Natural killer cell treated with Interleukin-12 subunit alpha and Interleukin-12 subunit beta and Interleukin-15 and Interleukin-18, amount 100 ng/mL, for 72 hours (primary cell): ENCODE results near the gene TUB. TPM values are rescaled to one million over a fixed set of nuclear protein-coding genes. Genes with fewer than 3 reads are reported as not detected.

Experiments used
- ATAC-seq, 2 donors: fragments of 150-1000 bp; cut with Tn5 transposase in 1 of 2; sonication (Bioruptor Pico), chemical (Tn5 transposase) in 1 of 2; 2 replicates each; pipeline ENCODE4 v1.10.0; 2021
- DNase-seq: peaks from one replicate; pipeline ENCODE4 v3.0.0; 2022; ENCODE audit warnings: low spot score
- H3K27ac Mint-ChIP-seq, 2 donors: 1 replicate in 1 of 2; 2 replicates in 1 of 2; pipeline ENCODE4 v1.8.0; 2022; ENCODE audit warnings: mixed read lengths in 2 of 2, mild to moderate bottlenecking in 1 of 2, moderate library complexity in 1 of 2
- H3K27me3 Mint-ChIP-seq, 2 donors: 1 replicate in 1 of 2; 2 replicates in 1 of 2; pipeline ENCODE4 v1.8.0; 2022; ENCODE audit warnings: mixed read lengths in 2 of 2
- H3K36me3 Mint-ChIP-seq: one replicate; pipeline ENCODE4 v1.8.0; 2022; ENCODE audit warnings: mixed read lengths
- H3K4me1 Mint-ChIP-seq, 2 donors: 1 replicate in 1 of 2; 2 replicates in 1 of 2; pipeline ENCODE4 v1.8.0; 2022; ENCODE audit warnings: low read depth in 2 of 2, mixed read lengths in 2 of 2, mild to moderate bottlenecking in 1 of 2
- H3K4me3 Mint-ChIP-seq: one replicate; pipeline ENCODE4 v1.8.0; 2022; ENCODE audit warnings: mixed read lengths
- H3K9me3 Mint-ChIP-seq: 2 replicates; pipeline ENCODE4 v1.8.0; 2022; ENCODE audit warnings: mixed read lengths
- total RNA-seq, 2 donors: library from RNA; stranded (reverse); gene quantifications; one replicate each; pipeline ENCODE4 v1.2.3, GENCODE V29; 2022

TUB gene
- total RNA-seq, 2 donors from 2014 or later: not detected

- no peak overlapping the region for H3K4me3 Mint-ChIP-seq
- no peaks in the 10 kb centered on the region for H3K9me3 Mint-ChIP-seq
- DNase-seq (no peak), ATAC-seq (no peak)
- no peaks in the 10 kb centered on the region for H3K36me3 Mint-ChIP-seq
- H3K4me1 Mint-ChIP-seq: no peaks in the 10 kb centered on the region
- no peak overlapping the region for H3K27ac Mint-ChIP-seq
- peaks cover 11 to 18% of the 10 kb centered on the region in 2 donors for H3K27me3 Mint-ChIP-seq
Observed at GRCh38 chr11:8038811-8039529, 42.0 kb upstream of the TUB start.

GRCh38 chr11:8039530-8040260, 41.3 kb upstream of the TUB start:
- Mint-ChIP-seq H3K36me3 (no peaks in the 10 kb centered on the region), H3K4me1 (no peaks in the 10 kb centered on the region), H3K27me3 (peaks cover 14 to 25% of the 10 kb centered on the region in 2 donors), H3K9me3 (no peaks in the 10 kb centered on the region), H3K27ac (no peak overlapping the region), H3K4me3 (no peak overlapping the region)
- no peak for DNase-seq
- ATAC-seq: no peak

- no peak overlapping the region for H3K4me3 Mint-ChIP-seq
- H3K27ac Mint-ChIP-seq: no peak overlapping the region
- no peaks in the 10 kb centered on the region for H3K9me3 Mint-ChIP-seq
- DNase-seq (no peak), ATAC-seq (no peak)
- no peaks in the 10 kb centered on the region for H3K4me1 Mint-ChIP-seq
- no peaks in the 10 kb centered on the region for H3K36me3 Mint-ChIP-seq
- peaks cover 18 to 25% of the 10 kb centered on the region in 2 donors for H3K27me3 Mint-ChIP-seq
Observed at GRCh38 chr11:8040261-8040920, 40.6 kb upstream of the TUB start.

GRCh38 chr11:8040921-8041285, 40.1 kb upstream of the TUB start:
- DNase-seq (no peak), ATAC-seq (no peak)
- peaks cover 18 to 27% of the 10 kb centered on the region in 2 donors for H3K27me3 Mint-ChIP-seq
- no peaks in the 10 kb centered on the region for H3K4me1 Mint-ChIP-seq
- H3K4me3 Mint-ChIP-seq: no peak overlapping the region
- no peaks in the 10 kb centered on the region for H3K36me3 Mint-ChIP-seq
- no peak overlapping the region for H3K27ac Mint-ChIP-seq
- no peaks in the 10 kb centered on the region for H3K9me3 Mint-ChIP-seq

GRCh38 chr11:8041576-8041975, 39.4 kb upstream of the TUB start:
- H3K4me1 Mint-ChIP-seq: no peaks in the 10 kb centered on the region
- H3K4me3 Mint-ChIP-seq: no peak overlapping the region
- DNase-seq (no peak), ATAC-seq (no peak)
- no peak overlapping the region for H3K27ac Mint-ChIP-seq
- peaks cover 21 to 34% of the 10 kb centered on the region in 2 donors for H3K27me3 Mint-ChIP-seq
- no peaks in the 10 kb centered on the region for H3K9me3 Mint-ChIP-seq
- no peaks in the 10 kb centered on the region for H3K36me3 Mint-ChIP-seq

GRCh38 chr11:8043756-8044155, 37.3 kb upstream of the TUB start:
- no peak for ATAC-seq
- Mint-ChIP-seq H3K27me3 (peaks cover 25 to 27% of the 10 kb centered on the region in 2 donors), H3K36me3 (no peaks in the 10 kb centered on the region), H3K4me1 (no peaks in the 10 kb centered on the region), H3K4me3 (no peak overlapping the region), H3K9me3 (no peaks in the 10 kb centered on the region), H3K27ac (no peak overlapping the region)
- DNase-seq: no peak

GRCh38 chr11:8045839-8046238, 35.2 kb upstream of the TUB start:
- no peaks in the 10 kb centered on the region for H3K36me3 Mint-ChIP-seq
- ATAC-seq: no peak
- no peak overlapping the region for H3K27ac Mint-ChIP-seq
- DNase-seq: no peak
- H3K27me3 Mint-ChIP-seq: peaks cover 25 to 37% of the 10 kb centered on the region in 2 donors
- H3K4me3 Mint-ChIP-seq: no peak overlapping the region
- H3K4me1 Mint-ChIP-seq: no peaks in the 10 kb centered on the region
- H3K9me3 Mint-ChIP-seq: no peaks in the 10 kb centered on the region

- ATAC-seq: peak in 1 of 2 donors; percentile 52
- no peaks in the 10 kb centered on the region for H3K9me3 Mint-ChIP-seq
- no peaks in the 10 kb centered on the region for H3K36me3 Mint-ChIP-seq
- no peak overlapping the region for H3K27ac Mint-ChIP-seq
- H3K4me3 Mint-ChIP-seq: no peak overlapping the region
- no peak for DNase-seq
- H3K4me1 Mint-ChIP-seq: no peaks in the 10 kb centered on the region
- peaks cover 19 to 40% of the 10 kb centered on the region in 2 donors for H3K27me3 Mint-ChIP-seq
Observed at GRCh38 chr11:8047382-8047781, 33.6 kb upstream of the TUB start.

- no peak overlapping the region for H3K4me3 Mint-ChIP-seq
- H3K36me3 Mint-ChIP-seq: no peaks in the 10 kb centered on the region
- H3K9me3 Mint-ChIP-seq: no peaks in the 10 kb centered on the region
- H3K27me3 Mint-ChIP-seq: peaks cover 16 to 37% of the 10 kb centered on the region in 2 donors
- H3K4me1 Mint-ChIP-seq: no peaks in the 10 kb centered on the region
- DNase-seq: no peak
- no peak for ATAC-seq
- H3K27ac Mint-ChIP-seq: no peak overlapping the region
Observed at GRCh38 chr11:8049084-8049483, 31.9 kb upstream of the TUB start.

- Mint-ChIP-seq H3K9me3 (no peaks in the 10 kb centered on the region), H3K27ac (no peak overlapping the region), H3K36me3 (no peaks in the 10 kb centered on the region), H3K4me3 (no peak overlapping the region), H3K4me1 (no peaks in the 10 kb centered on the region), H3K27me3 (peaks cover 5 to 24% of the 10 kb centered on the region in 2 donors)
- DNase-seq: no peak
- peak; percentile 22 to 54 for ATAC-seq
Observed at GRCh38 chr11:8055091-8055835, 25.7 kb upstream of the TUB start.

GRCh38 chr11:8055836-8056526, 25.0 kb upstream of the TUB start:
- Mint-ChIP-seq H3K4me1 (no peaks in the 10 kb centered on the region), H3K27ac (no peak overlapping the region), H3K4me3 (no peak overlapping the region), H3K36me3 (no peaks in the 10 kb centered on the region), H3K27me3 (peaks cover 3 to 17% of the 10 kb centered on the region in 2 donors), H3K9me3 (no peaks in the 10 kb centered on the region)
- DNase-seq (no peak), ATAC-seq (peak in 1 of 2 donors; percentile 8)

- no peaks in the 10 kb centered on the region for H3K4me1 Mint-ChIP-seq
- DNase-seq (no peak), ATAC-seq (no peak)
- peaks cover 3 to 7% of the 10 kb centered on the region in 2 donors for H3K27me3 Mint-ChIP-seq
- H3K4me3 Mint-ChIP-seq: no peak overlapping the region
- H3K9me3 Mint-ChIP-seq: no peaks in the 10 kb centered on the region
- no peaks in the 10 kb centered on the region for H3K36me3 Mint-ChIP-seq
- H3K27ac Mint-ChIP-seq: no peak overlapping the region
Observed at GRCh38 chr11:8056810-8057463, 24.1 kb upstream of the TUB start.

GRCh38 chr11:8058216-8058615, 22.8 kb upstream of the TUB start:
- no peak overlapping the region for H3K27ac Mint-ChIP-seq
- no peaks in the 10 kb centered on the region for H3K9me3 Mint-ChIP-seq
- no peak overlapping the region for H3K4me3 Mint-ChIP-seq
- H3K27me3 Mint-ChIP-seq: peaks cover 3 to 7% of the 10 kb centered on the region in 2 donors
- DNase-seq (no peak), ATAC-seq (no peak)
- no peaks in the 10 kb centered on the region for H3K4me1 Mint-ChIP-seq
- H3K36me3 Mint-ChIP-seq: no peaks in the 10 kb centered on the region
